GM23248 (cell line): ENCODE data around the gene NAB1.

Source experiments
- EZH2 ChIP-seq: fragments of 200-600 bp; sonication (generic); IDR thresholded peaks from 2 replicates; pipeline ENCODE4 v1.6.1; 2018; ENCODE audit warnings: antibody characterized with exemption, mild to moderate bottlenecking; ENCODE audit not compliant: insufficient read depth, poor library complexity, severe bottlenecking
- EZH2phosphoT487 ChIP-seq: fragments of 200-600 bp; sonication (generic); IDR thresholded peaks from 2 replicates; pipeline ENCODE4 v1.6.1; 2018; ENCODE audit warnings: antibody characterized with exemption, moderate library complexity, mild to moderate bottlenecking, low read depth; ENCODE audit not compliant: insufficient read depth

DNA sequence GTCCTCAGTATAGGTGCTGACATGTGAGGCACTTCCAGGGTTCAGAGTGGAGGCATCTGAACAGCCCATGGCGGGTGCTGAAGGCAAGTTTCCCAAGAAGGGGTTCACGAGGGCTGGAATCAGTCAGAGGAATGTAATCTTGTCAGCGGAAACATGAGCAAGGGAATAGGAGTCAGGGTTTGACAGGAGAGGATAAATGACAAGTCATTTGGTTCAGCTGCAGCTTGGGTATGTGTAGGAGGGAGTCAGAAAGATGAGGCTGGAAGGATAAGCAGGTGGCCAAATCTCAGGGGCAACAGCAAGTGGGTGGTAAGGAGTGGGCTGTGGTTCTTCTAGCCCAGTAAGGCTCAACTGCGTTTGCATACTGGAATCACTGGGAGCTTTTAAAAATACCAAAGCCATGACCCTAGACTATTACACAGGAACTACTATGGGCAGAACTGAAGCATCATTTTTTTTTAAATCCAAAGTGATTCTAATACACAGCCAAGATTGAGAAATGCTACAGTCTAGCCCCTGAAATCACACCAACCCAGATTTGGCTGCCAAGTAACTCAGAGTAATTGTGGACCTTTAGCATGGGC is 41.8 kb upstream of the NAB1 start:
- TF ChIP-seq EZH2 (no peak), EZH2phosphoT487 (no peak)
